COLO668 (cell line): ENCODE measurements around the gene TOLLIP.

Source experiments
- DNase-seq: peaks from one replicate; lab custom pipeline; 2025; ENCODE audit not compliant: unreplicated experiment; lab: John Stamatoyannopoulos, UW

The TOLLIP gene

GRCh38 chr11:1317993-1318392 is 8.6 kb upstream of the TOLLIP start:
- no peak for DNase-seq

- no peak for DNase-seq
Measured at GRCh38 chr11:1317432-1317831, 8.0 kb upstream of the TOLLIP start.

GRCh38 chr11:1310772-1311468 is 1.5 kb upstream of the TOLLIP start:
- no peak for DNase-seq

GRCh38 chr11:1310318-1310687 is 871 bp upstream of the TOLLIP start:
- no peak for DNase-seq

GRCh38 chr11:1308743-1309497 is 512 bp downstream of the TOLLIP start:
- peak; percentile 23 for DNase-seq

GRCh38 chr11:1307998-1308742 is 1.3 kb downstream of the TOLLIP start:
- no peak for DNase-seq

- DNase-seq, result no peak
Measured at GRCh38 chr11:1307163-1307870, 2.1 kb downstream of the TOLLIP start.

- DNase-seq, result no peak
Measured at GRCh38 chr11:1306186-1307162, 3.0 kb downstream of the TOLLIP start.

GRCh38 chr11:1305501-1306056 is 3.9 kb downstream of the TOLLIP start:
- DNase-seq, result no peak

GRCh38 chr11:1305063-1305495 is 4.4 kb downstream of the TOLLIP start:
- DNase-seq, result no peak

GRCh38 chr11:1304380-1304779 is 5.1 kb downstream of the TOLLIP start:
- DNase-seq, result no peak

GRCh38 chr11:1303973-1304372 is 5.5 kb downstream of the TOLLIP start:
- DNase-seq, result no peak

- DNase-seq, result peak; percentile 3
Measured at GRCh38 chr11:1303126-1303821, 6.2 kb downstream of the TOLLIP start.

GRCh38 chr11:1302461-1303125 is 6.8 kb downstream of the TOLLIP start:
- DNase-seq, result no peak

- no peak for DNase-seq
Measured at GRCh38 chr11:1302041-1302460, 7.4 kb downstream of the TOLLIP start.

- no peak for DNase-seq
Measured at GRCh38 chr11:1301220-1302000, 8.0 kb downstream of the TOLLIP start.

- no peak for DNase-seq
Measured at GRCh38 chr11:1300569-1301187, 8.8 kb downstream of the TOLLIP start.
